ENCODE results near the gene ARL9.

DNA sequence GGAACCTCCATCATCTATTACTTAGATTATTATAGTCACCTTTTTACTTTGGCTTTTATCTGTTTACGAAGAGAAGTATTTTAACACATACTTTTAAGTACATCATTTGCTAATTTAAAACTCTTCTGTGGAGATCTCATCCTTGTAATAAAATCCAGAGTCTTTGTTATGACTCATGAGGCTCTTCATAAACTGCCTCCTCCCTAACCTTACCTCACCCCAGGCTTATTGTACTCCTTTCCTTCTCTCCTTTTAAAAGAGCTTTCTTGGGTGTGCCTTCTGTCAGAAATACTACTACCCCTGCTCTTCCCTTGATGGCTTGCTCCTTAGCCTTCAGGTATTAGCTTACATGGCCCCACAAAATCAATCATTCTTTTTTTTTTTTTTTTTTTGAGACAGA, 6.6 kb downstream of the ARL9 start:
- TF ChIP-seq, protein P1, sequence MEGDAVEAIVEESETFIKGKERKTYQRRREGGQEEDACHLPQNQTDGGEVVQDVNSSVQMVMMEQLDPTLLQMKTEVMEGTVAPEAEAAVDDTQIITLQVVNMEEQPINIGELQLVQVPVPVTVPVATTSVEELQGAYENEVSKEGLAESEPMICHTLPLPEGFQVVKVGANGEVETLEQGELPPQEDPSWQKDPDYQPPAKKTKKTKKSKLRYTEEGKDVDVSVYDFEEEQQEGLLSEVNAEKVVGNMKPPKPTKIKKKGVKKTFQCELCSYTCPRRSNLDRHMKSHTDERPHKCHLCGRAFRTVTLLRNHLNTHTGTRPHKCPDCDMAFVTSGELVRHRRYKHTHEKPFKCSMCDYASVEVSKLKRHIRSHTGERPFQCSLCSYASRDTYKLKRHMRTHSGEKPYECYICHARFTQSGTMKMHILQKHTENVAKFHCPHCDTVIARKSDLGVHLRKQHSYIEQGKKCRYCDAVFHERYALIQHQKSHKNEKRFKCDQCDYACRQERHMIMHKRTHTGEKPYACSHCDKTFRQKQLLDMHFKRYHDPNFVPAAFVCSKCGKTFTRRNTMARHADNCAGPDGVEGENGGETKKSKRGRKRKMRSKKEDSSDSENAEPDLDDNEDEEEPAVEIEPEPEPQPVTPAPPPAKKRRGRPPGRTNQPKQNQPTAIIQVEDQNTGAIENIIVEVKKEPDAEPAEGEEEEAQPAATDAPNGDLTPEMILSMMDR (IDR thresholded peaks at IDR 0.05 in 2 of 3, conservative IDR thresholded peaks at IDR 0.05 in 1 of 3; ENCODE audit: insufficient read depth in 2 of 3, low read depth in 1 of 3, low read length in 3 of 3), result no peak
- TF ChIP-seq TEAD2 (tag; IDR thresholded peaks at IDR 0.05), result no peak
- TF ChIP-seq, protein P2, sequence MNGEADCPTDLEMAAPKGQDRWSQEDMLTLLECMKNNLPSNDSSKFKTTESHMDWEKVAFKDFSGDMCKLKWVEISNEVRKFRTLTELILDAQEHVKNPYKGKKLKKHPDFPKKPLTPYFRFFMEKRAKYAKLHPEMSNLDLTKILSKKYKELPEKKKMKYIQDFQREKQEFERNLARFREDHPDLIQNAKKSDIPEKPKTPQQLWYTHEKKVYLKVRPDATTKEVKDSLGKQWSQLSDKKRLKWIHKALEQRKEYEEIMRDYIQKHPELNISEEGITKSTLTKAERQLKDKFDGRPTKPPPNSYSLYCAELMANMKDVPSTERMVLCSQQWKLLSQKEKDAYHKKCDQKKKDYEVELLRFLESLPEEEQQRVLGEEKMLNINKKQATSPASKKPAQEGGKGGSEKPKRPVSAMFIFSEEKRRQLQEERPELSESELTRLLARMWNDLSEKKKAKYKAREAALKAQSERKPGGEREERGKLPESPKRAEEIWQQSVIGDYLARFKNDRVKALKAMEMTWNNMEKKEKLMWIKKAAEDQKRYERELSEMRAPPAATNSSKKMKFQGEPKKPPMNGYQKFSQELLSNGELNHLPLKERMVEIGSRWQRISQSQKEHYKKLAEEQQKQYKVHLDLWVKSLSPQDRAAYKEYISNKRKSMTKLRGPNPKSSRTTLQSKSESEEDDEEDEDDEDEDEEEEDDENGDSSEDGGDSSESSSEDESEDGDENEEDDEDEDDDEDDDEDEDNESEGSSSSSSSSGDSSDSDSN (IDR thresholded peaks at IDR 0.05; ENCODE audit: borderline replicate concordance in 1 of 2, low read depth in 2 of 2, low read length in 2 of 2), result no peak
- no peak for TF ChIP-seq RAD21 (CRISPR knock-in tag; conservative IDR thresholded peaks at IDR 0.05 in 1 of 2, IDR thresholded peaks at IDR 0.05 in 1 of 2)
- TF ChIP-seq, protein P3, sequence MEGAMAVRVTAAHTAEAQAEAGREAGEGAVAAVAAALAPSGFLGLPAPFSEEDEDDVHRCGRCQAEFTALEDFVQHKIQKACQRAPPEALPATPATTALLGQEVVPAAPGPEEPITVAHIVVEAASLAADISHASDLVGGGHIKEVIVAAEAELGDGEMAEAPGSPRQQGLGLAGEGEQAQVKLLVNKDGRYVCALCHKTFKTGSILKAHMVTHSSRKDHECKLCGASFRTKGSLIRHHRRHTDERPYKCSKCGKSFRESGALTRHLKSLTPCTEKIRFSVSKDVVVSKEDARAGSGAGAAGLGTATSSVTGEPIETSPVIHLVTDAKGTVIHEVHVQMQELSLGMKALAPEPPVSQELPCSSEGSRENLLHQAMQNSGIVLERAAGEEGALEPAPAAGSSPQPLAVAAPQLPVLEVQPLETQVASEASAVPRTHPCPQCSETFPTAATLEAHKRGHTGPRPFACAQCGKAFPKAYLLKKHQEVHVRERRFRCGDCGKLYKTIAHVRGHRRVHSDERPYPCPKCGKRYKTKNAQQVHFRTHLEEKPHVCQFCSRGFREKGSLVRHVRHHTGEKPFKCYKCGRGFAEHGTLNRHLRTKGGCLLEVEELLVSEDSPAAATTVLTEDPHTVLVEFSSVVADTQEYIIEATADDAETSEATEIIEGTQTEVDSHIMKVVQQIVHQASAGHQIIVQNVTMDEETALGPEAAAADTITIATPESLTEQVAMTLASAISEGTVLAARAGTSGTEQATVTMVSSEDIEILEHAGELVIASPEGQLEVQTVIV (CRISPR knock-in tag; IDR thresholded peaks at IDR 0.05; ENCODE audit: borderline replicate concordance), result no peak

Measured in K562 (cell line).